Stimulated activated CD4-positive, alpha-beta T cell treated with anti-CD3 and anti-CD28 coated beads, Interleukin-4, amount 100 ng/mL, for 4 hours (primary cell): ENCODE measurements around the gene SMCO2.

ENCODE experiments used
- DNase-seq, 2 experiments: peaks; one replicate each; pipeline ENCODE4 v3.0.0-alpha.2; 2020

SMCO2 gene

DNA sequence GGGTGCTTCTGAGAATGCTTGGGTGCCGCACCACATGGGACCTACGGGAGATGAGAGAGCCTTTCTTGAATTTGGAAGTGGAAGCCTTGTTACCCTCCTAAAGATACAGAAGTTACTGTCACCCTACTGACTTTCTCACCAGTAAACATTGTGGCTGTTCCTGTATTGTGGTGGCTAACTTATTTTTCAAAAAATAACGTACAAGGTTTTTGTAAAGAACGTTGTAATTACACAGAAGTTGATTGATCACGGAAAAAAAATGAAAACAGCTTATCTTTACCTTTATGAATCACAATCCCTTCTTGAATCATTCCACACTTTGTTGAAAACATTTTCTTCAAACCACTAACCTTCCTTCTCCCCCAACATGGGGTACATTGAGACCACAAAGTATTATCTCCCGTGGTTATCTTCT is 55.5 kb downstream of the SMCO2 start:
- no peak for DNase-seq

DNA sequence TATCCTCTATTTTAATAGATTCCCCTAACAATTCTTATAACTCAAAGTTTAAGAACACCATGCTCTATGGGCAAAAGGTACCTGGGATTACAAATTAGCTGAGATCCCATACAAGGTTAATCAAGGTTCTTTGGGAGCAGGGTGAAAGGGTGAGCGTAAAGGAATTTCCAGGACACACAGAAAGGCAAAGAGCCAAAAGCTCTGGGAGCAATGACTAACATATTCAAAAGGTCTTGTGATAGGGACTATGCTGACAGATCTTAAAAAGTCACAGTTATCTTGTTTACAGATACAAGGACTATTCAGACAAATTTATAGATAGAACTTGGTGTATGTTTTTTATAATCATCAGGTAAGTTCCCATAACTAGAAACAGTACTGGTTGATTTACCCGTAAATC is 58.0 kb downstream of the SMCO2 start:
- no peak for DNase-seq

DNA sequence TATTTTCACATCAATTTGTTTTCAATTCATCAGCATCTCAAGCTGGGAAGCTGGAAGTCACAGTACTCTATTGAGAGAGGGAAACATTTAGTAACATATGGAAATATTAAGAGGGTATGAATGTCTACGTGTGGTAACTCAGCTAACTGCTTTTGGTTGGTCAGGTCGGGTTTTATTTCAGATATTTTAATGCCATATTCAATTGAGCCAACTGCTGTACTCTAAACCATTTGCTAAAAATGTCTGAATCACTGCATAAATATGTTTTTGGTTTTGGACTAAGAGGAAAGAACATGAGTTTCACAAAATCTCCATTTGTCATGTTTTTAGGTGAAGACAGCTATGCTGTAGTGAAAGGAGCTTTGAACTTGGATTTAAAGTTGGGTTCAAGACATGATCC is 58.6 kb downstream of the SMCO2 start:
- no peak for DNase-seq

DNA sequence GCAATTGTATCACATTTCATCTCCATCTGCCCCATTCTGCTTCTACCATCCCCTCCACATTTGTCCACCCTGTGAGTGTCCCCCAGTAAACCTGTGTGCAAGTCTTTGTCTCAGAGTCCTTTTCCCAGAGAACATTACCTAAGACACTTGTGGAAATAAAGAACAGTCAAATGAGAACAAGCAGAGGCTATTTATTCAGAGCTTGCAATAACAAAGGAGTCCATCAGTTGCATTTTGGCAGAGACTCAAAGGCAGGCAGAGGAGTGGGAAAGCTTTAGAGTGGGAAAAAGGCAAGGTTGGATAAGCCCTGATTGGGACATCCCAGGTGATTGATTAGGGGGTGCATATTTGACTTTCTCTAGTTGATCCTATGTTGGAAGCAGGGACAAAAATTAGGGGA is 59.2 kb downstream of the SMCO2 start:
- DNase-seq = no peak

DNA sequence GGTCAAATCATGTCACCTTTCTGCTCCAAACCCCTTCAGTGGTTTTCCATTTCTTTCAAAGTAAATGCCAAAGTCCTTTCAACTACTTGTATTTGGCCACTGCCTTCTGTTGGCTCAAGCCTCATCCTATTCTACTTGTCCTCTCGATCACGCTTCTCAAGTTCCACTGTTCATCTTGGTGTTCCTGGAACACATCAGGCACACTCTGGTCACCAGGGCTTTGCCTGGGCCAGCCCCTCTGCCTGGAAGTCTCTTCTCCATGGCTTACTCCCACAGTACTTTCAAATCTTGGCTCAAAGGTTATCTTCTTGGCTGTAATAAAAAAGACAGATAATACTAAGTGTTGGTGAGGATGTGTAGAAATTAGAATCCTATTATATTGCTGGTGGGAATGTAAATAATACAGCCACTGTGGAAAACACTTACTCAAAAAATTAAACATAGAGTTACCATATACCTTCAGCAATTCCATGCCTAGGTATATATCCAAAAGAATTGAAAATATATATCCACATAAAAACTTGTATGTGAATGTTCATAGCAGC is 60.2 kb downstream of the SMCO2 start:
- no peak for DNase-seq

DNA sequence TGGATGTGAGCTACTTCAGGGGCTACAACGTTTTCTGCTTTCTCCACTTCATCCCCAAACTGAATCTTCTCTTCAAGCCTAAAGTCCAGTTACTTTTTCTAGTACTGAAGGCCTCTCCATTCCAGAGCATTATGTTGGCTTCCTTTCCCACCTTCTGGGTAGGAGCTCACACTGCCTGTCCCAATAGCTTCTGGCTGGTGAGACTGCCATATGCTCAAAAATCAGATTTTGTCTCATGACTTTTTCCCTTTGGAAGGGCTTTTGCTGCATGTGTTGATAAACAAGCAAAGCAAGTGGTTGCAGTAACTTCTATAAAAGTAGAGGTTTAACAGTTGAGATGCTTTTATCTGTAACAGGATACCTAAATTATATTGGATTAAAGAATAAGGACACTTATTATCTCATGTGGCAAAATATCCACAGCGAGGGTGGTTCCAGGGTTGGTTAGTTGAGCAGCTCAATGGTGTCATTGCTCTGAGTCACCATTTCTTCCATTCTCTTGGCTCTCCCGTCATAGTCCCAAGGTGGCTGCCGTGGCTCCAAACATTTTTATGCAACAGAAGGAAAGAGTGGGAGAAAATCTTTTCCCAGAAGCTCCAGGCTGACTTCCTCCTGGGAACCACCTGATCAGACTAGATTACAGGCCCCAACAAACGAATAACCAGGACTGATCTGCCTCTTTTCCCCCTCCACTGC is 62.3 kb downstream of the SMCO2 start:
- no peak for DNase-seq

DNA sequence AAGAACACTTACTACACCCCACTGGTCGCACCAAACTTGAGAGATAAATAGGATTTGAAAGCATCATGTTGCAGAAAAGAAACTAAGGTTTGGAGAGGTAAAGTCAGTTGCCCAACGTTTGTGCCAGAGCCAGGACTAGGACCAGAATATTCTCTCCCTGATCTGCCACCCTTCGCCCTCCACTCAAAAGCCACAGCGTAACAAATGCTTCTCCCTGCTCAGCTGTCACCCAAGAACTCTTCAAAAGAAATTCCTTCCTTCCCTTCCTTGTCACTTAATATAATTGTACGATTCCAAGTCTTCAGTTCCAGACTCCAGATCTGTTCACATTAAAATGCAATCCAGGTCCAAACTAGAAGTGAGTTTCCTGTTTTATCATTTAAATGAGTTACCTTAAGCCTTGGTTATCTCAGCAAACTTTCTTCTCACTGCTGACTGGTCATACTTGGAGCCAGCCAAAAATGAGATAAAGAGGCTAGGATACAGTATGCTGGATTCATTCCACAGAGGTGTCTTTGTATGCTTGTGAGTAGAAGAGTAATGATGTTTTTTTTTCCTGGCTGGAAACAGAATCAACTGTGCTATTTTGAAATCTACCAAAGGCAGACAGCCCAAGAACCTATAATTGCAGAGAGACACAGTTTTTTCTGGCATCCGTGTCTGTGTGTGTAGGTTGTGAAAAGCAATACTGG is 64.6 kb downstream of the SMCO2 start:
- DNase-seq = no peak

DNA sequence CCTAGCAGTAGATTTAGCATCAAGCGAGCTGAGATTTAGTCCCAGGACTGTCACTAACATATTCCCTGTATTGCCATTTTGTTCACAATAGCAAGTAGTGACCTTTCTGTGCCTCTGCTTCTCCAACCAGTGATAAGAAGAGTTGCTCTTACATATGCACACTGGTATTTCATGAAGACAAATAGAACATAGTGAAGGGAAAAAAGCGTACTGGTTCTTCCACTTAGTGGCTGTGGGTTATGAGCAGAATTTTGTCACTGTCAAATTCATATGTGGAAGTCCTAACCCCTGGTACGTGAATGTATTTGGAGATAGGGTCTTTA is 65.1 kb downstream of the SMCO2 start:
- DNase-seq = no peak

DNA sequence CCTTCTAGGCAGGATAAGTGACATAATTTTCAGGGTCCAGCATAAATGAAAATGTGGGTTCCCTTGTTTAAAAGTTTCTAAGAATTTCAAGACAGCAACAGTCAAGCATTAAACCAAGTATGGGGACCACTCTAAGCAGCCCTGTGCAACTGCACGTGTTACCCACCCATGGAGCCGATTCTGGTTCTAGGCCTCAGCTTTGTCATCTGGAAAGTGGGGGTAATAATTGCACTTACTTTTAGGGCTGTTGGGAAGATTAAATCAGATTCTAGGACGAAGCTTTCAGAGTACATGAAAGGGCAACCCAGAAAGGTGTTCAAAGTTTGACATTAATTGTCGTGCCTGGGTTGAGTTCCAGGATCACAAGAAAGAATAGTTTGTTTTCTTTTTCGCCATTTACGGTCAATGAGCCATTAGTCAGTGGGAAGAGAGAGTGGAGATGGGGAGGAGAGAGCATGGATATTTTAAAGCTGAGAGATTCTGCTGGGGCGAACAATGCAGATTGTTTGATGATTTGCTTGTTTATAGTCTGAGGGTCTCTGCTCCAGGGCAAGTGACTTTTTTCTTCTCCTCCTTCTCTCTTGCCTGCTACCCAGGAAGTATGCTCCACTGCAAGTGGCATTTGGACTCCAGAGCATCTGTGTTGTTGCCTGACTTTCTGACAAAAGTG is 66.8 kb downstream of the SMCO2 start:
- DNase-seq = no peak

DNA sequence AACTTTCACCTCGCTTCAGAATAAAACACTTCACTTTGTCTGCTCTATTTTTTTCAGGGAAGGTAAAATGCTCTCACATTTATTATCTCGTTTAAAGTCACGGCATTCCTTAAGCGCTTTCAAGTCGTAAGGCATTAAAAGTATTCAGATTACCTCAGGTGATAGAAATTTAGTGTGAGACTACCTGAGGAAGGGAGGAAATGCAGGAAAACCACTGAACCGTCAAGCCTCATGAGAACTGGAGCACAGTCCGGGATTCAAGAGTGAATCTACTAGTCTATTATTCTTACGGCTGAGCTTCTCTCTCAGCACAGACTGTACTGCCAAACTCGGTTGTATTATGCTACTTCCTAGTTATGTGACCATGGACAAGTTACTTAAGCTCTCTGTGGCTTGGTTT is 69.1 kb downstream of the SMCO2 start:
- DNase-seq = no peak

DNA sequence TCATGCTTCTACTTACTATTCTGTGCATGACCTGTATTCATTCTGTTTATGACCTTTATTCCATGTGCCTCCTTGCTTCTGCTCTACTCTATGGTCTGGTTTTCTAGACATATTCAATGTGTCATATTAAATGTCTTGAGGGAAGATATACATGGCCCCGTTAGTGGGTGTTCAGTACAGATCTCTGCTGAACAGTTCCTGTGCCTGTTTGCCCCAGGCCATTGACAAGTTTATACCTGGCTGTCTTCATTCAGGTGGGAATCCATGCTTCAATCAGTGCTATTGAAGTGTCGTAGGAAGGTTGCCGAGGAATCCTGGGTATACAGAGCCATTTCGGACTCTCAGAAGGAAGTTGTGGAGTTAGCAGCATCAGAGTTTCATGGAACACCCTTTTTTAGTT is 70.1 kb downstream of the SMCO2 start:
- DNase-seq = no peak

DNA sequence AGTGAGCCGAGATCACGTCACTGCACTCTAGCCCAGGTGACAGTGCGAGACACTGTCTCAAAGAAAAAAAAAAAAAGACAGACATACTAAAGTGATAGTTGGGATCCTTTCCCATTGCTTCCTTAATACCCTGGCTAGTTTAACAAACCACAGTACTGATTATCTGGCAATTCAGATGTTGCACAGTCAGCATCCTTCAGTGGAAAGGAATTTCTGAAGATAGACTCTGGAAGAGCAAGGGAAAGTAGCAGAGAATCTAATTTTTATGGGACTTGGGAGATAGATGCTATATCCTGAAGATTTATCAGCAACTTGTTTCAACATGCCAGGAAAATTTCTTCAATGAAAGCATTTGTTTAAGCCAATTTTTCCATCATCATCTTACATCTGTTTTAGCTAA is 71.0 kb downstream of the SMCO2 start:
- DNase-seq = no peak

DNA sequence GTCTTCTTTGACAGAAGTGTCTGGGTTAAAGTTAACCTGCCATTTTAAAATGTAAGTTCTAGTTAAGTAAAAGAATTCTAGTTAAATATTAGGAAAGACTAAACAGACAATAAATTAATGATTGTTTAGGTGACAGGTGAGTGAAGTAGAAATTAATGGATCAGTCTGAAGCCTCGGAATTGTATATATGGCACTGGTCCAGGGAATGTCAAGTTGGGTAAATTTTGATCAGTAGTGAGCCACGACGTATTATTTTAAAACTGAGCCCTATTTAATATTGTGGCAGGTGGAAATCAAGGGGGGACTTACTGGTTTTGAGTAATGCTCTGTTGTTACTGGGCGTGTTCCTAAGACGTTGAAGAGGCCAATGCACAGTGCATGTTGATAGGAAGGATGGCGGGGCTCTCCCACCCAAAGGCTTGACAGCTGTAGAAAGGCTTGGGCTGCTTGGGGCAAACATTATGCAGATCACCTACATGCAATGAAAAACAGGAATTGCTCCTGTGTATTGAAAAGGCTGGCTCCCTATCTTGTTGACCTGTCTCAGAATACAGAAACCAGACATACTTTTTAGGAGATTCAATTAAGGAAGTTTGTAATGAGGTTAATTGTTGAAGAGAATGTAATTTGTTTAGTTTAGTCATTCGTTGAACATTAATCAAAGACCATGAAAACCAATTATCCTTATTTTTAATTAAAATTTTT is 71.6 kb downstream of the SMCO2 start:
- no peak for DNase-seq

DNA sequence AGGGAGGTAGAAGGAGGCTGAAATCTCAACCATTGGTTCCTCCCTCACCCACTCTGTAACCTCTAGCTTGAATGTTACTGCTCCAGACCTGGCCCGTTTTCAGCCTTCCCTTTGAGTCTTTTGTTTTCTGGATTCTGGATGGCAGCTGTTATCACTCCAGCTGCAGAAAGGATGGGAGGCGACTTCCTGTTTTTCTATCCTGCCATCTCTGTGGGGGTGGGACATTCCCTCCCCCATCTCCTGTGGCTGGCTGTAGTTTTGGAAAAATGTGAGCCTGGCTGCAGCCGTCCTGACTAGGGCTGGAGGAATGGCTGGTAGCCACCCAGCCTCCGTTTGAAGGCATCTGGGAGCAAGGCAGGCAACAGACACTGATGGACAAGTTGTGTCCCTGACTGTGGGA is 74.5 kb downstream of the SMCO2 start:
- no peak for DNase-seq

DNA sequence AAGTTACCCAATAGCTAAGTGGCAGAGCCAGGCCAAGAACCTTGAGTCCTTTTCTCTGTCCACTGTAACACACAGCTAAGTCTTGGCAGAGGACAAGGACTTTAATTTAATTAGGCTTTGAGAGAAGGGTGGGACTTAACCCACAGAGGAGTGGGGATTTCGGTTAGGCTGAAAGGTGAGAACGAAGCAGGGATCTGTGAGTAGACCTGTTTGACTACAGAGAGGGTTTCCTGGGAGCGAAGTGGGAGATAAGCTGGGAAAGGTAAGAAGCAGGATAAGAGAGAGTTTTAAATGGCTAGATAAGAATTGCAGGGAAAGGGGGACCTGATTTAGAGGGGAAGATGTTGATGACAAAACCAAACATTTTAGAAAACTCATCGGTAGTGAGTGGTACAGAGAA is 75.4 kb downstream of the SMCO2 start:
- no peak for DNase-seq

DNA sequence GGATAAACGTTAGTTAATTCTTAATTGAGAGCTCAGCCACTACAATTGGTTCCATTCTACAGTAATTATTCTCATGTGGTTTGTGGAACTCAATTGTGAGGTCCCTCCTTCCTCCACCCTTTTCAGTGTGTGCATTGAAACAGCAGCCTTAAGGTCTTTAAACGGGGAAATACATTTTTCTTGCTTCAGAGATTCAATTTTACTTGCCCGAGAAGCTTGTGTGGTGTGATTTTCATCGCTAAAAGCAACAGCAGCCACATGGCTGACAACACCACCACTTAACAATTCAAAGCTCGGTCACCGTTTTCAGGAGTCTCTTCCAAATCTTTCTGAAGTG is 76.7 kb downstream of the SMCO2 start:
- no peak for DNase-seq

DNA sequence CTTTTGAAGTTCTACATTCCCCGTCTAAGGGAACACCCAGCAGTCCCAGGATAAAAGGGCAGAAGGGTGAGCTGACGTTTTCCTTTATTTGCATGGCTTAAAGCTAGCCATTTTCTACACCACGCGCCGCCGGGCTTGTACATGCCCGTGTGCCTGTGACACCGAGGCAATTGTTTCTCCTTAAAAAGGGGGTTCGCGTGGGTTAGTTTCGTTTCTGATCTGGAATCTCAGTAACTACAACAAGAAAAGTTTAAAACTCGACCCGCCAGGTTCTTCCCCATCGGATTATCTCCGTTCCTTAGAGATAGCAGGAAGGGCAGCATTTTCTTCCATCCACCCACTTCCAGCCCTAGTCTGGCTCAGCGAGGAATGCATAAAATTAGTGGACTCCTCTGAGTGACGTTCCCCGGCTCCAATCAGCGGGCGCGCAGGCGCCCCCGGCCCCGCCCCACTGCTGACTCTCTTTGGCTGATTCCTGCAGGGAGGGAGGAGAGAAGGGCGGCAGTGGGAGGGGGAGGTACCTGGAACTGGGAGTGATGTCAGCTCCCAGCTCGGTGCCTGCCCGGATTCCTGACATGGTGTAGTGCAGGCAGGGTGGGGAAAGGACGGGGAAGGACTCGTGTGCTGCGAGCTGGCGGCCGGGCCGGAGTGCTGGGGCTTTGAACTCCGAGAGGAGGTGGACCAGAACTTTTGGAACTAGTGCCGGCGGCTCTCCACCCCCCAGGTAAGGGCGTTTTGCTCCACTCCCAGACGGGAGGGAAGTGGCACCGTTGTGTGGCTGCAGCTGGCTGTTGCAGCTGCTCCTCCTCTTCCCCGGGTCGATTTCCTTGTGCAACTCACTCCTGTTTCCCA is 77.3 kb downstream of the SMCO2 start, which contains the start of gene PPFIBP1:
Gene PPFIBP1, plus strand, starts transcription at position 565 of the 852 bp plus-strand sequence. CDS start 109,191 bp downstream, outside the sequence.
- DNase-seq = peak; percentile 97 to 99

DNA sequence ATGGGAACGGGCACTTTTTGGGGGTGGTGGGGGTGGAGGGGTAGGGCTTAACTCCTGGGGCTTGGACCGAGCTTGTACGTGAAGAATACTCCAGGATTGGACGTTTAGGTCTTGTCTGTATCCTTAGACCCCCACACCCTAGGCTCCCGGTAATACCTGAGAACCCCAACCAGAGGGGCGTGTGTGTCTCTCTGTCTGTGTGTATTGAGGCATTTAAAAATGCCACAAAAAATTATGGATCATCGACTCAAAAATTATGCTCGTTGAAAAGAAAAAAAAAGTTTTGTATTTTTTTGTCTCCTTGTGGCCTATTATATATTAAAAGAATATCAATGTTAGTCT is 77.9 kb downstream of the SMCO2 start:
- DNase-seq = no peak

DNA sequence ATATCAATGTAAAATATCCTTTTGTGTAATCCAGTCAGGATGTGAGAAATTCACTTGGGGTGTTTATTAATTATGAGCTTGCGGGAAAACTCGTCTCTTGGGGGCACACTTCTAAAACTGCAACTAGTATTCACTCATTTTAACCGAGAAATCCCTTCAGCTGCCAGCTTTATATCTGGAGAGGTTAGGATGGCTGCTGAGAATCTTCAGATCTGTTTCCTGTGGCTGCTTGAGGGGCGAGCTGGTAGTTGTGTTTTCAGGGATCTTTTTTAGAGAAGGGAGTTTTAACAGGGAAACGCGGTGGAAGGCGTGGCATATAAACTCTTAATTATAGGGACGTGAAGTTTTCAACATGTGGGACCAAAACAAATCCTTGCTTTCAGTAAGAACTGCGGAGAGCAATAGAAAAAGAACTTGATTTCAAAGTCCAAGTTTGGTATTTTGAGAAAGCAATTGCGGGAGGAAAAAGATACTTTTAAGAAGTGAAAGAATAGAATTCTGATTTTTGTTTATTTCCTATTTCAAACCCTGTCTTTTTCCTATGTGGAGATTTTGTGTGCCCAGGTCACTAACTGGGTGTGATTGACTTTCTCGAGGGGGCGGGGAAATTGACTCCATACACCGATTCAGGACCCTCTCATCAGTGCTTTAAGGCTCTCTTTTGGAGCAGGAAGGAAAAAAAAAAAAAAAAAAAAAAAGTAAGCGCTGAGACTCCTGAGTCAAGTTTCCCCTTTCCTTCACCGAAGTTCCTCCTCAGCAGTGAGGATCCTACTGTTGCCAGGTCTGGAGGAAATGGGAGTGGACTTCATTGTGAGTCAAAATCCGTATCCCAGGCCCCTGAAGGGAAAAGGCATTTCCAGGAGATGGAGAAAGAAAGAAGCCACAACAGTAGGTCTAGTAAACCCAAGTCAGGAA is 78.6 kb downstream of the SMCO2 start:
- DNase-seq = no peak

DNA sequence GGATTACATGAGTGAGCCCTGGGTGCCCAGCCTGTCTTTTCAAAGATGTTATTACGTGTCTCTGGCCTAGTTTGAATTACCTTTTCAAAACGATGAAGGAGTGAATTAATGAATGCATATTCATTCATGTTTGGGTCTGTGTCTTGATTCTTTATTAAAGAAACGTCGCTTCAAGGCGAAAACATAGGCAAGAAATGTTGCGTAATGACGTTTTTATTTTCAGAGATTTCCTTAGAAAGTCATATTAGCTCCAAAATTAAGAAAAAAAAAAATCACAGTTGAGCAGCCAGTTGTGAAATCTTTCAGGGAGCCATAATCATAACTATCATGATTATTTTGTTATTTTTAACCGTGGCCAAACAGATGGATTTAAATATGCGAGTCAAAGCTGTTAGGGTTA is 81.0 kb downstream of the SMCO2 start:
- no peak for DNase-seq

DNA sequence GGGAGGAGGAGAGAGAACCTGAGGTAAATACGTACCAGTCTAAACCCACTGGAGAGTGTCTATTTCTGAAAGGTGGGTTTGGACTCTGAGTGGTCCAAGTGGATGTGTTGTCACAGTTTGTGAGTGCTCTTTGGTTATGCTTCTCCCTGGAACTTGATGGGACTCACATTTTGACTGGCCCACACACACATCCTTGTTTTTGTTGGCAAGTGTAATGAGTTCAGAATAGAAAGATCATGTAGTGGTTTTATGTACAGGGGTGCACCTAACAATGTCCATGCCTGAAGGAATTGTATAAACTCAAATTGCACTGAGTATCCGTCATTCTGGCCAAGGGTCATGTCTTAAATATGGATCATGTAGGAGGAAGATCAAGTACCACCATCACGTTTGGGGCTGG is 82.3 kb downstream of the SMCO2 start:
- no peak for DNase-seq
